Endodermal cell (in vitro differentiated cells): ENCODE measurements around the gene MVD. TPM values are rescaled to one million over a fixed set of nuclear protein-coding genes. Genes with fewer than 3 reads are reported as not detected.
A peak's percentile ranks its signal among the peaks of the same experiment; 100 is the strongest.

Source experiments
- DNase-seq: peaks from one replicate; pipeline ENCODE4 v3.0.0-alpha.2; 2017
- H3K27ac ChIP-seq: 2 replicates; pipeline ENCODE4 v1.5.1; 2013; ENCODE audit warnings: mild to moderate bottlenecking, low read depth, low read length, moderate library complexity
- H3K27me3 ChIP-seq: 2 replicates; pipeline ENCODE4 v1.6.1; 2013; ENCODE audit warnings: mild to moderate bottlenecking, low read length, moderate library complexity; ENCODE audit not compliant: insufficient read depth, control insufficient read depth, poor library complexity, severe bottlenecking
- H3K36me3 ChIP-seq: 2 replicates; pipeline ENCODE4 v1.7.0; 2013; ENCODE audit warnings: mild to moderate bottlenecking, low read length, moderate library complexity; ENCODE audit not compliant: control insufficient read depth, insufficient read depth
- H3K4me1 ChIP-seq: one replicate; pipeline ENCODE4 v1.7.0; 2013; ENCODE audit warnings: low read length; ENCODE audit not compliant: control insufficient read depth, insufficient read depth
- H3K4me3 ChIP-seq: 2 replicates; pipeline ENCODE4 v1.5.1; 2013; ENCODE audit warnings: mild to moderate bottlenecking, low read length, moderate library complexity
- H3K9ac ChIP-seq: 2 replicates; pipeline ENCODE4 v1.6.1; 2013; ENCODE audit warnings: mild to moderate bottlenecking, low read length, moderate library complexity; ENCODE audit not compliant: poor library complexity, severe bottlenecking; ENCODE audit errors: extremely low read depth
- H3K9me3 ChIP-seq: 2 replicates; pipeline ENCODE4 v1.6.1; 2013; ENCODE audit warnings: mild to moderate bottlenecking, low read length, moderate library complexity; ENCODE audit not compliant: control insufficient read depth
- H3K27ac Mint-ChIP-seq: 2 replicates; pipeline ENCODE4 v1.8.0; 2020; ENCODE audit warnings: mixed read lengths
- H3K27me3 Mint-ChIP-seq: 2 replicates; pipeline ENCODE4 v1.8.0; 2021; ENCODE audit warnings: mild to moderate bottlenecking, mixed read lengths; ENCODE audit not compliant: insufficient read depth
- H3K36me3 Mint-ChIP-seq: 2 replicates; pipeline ENCODE4 v1.8.0; 2020; ENCODE audit warnings: low read depth, mixed read lengths
- H3K4me1 Mint-ChIP-seq: 2 replicates; pipeline ENCODE4 v1.8.0; 2020; ENCODE audit warnings: mixed read lengths
- H3K4me3 Mint-ChIP-seq: 2 replicates; pipeline ENCODE4 v1.8.0; 2020; ENCODE audit warnings: mild to moderate bottlenecking, moderate library complexity, mixed read lengths
- H3K9me3 Mint-ChIP-seq: 2 replicates; pipeline ENCODE4 v1.8.0; 2020; ENCODE audit warnings: mild to moderate bottlenecking, mixed read lengths
- CTCF ChIP-seq: fragments of 200-600 bp; sonication (generic); conservative IDR thresholded peaks from 2 replicates; pipeline ENCODE4 v1.5.0; 2021; ENCODE audit warnings: antibody characterized with exemption, mild to moderate bottlenecking
- WGBS, 2 experiments: methylation state at CpG; one replicate each; pipeline versions ENCODE4 v1.1.5 to v1.1.7; 2013; ENCODE audit warnings: missing lambda C conversion rate in 2 of 2, mixed read lengths in 1 of 2; ENCODE audit not compliant: insufficient coverage in 1 of 2, insufficient read length in 1 of 2; 5-methylcytosine and 5-hydroxymethylcytosine counted together
- total RNA-seq, 2 donors: library from RNA; stranded (reverse); fragmentation: NEBNext Ultra II Directional in 1 of 2; extraction: Animal tissue kit (Norgen Biotek cat#: 25700) in 1 of 2; gene quantifications; 2 replicates in 1 of 2; 3 replicates in 1 of 2; pipeline ENCODE4 v1.2.1, GENCODE V29; 2021

Gene MVD
- total RNA-seq, 2 donors from 2014 or later: 79.8 to 81.4 TPM

- DNase-seq: no peak
- peaks cover 6% of the 10 kb centered on the region for H3K4me1 Mint-ChIP-seq
- H3K4me1 ChIP-seq: no peaks in the 10 kb centered on the region
- H3K4me3 ChIP-seq: no peak overlapping the region
- peaks cover 18% of the 10 kb centered on the region for H3K36me3 Mint-ChIP-seq
- no peak overlapping the region for H3K9ac ChIP-seq
- peaks cover 14% of the 10 kb centered on the region for H3K36me3 ChIP-seq
- H3K27me3 Mint-ChIP-seq: no peaks in the 10 kb centered on the region
- H3K27me3 ChIP-seq: no peaks in the 10 kb centered on the region
- 78 to 95% methylated on average over 4 of the region's 4 CpGs for WGBS, 2 experiments
- H3K9me3 ChIP-seq: no peaks in the 10 kb centered on the region
- H3K27ac Mint-ChIP-seq: no peak overlapping the region
- peak overlapping the region; percentile 87 for H3K4me3 Mint-ChIP-seq
- TF ChIP-seq CTCF: no peak
- peaks cover 2% of the 10 kb centered on the region for H3K9me3 Mint-ChIP-seq
- no peak overlapping the region for H3K27ac ChIP-seq
Observed at GRCh38 chr16:88665148-88665547, 2.3 kb upstream of the MVD start.

GRCh38 chr16:88662222-88662842 is 559 bp downstream of the MVD start:
- DNase-seq: peak; percentile 69
- H3K27me3 Mint-ChIP-seq: no peaks in the 10 kb centered on the region
- peaks cover 6% of the 10 kb centered on the region for H3K4me1 Mint-ChIP-seq
- H3K4me1 ChIP-seq: no peaks in the 10 kb centered on the region
- peaks cover 9% of the 10 kb centered on the region for H3K36me3 Mint-ChIP-seq
- TF ChIP-seq CTCF: no peak
- peak overlapping the region; percentile 87 for H3K4me3 ChIP-seq
- H3K9me3 ChIP-seq: no peaks in the 10 kb centered on the region
- peak overlapping the region; percentile 84 for H3K27ac ChIP-seq
- H3K27me3 ChIP-seq: no peaks in the 10 kb centered on the region
- 2 to 3% methylated on average over 29 to 49 of the region's 49 CpGs for WGBS, 2 experiments
- peak overlapping the region; percentile 70 for H3K9ac ChIP-seq
- no peaks in the 10 kb centered on the region for H3K9me3 Mint-ChIP-seq
- peaks cover 14% of the 10 kb centered on the region for H3K36me3 ChIP-seq
- no peak overlapping the region for H3K27ac Mint-ChIP-seq
- peak overlapping the region; percentile 87 for H3K4me3 Mint-ChIP-seq

- H3K9ac ChIP-seq: no peak overlapping the region
- H3K27ac ChIP-seq: no peak overlapping the region
- Mint-ChIP-seq H3K4me1 (peaks cover 6% of the 10 kb centered on the region), H3K9me3 (no peaks in the 10 kb centered on the region), H3K27me3 (no peaks in the 10 kb centered on the region), H3K36me3 (peaks cover 4% of the 10 kb centered on the region), H3K4me3 (peak overlapping the region; percentile 87), H3K27ac (no peak overlapping the region)
- H3K9me3 ChIP-seq: no peaks in the 10 kb centered on the region
- H3K36me3 ChIP-seq: peaks cover 14% of the 10 kb centered on the region
- no peaks in the 10 kb centered on the region for H3K4me1 ChIP-seq
- DNase-seq: no peak
- WGBS, 2 experiments: 85 to 88% methylated on average over 8 to 10 of the region's 10 CpGs
- TF ChIP-seq CTCF: no peak
- H3K4me3 ChIP-seq: peak overlapping the region; percentile 87
- H3K27me3 ChIP-seq: no peaks in the 10 kb centered on the region
Observed at GRCh38 chr16:88661468-88661867, 1.4 kb downstream of the MVD start.
